H1 (cell line): Measurements from ENCODE around the gene LTB4R. TPM values are rescaled to one million over a fixed set of nuclear protein-coding genes. Genes with fewer than 3 reads are reported as not detected.

Experiments used
- ATF2 ChIP-seq: IDR thresholded peaks from 2 replicates; pipeline ENCODE4 v1.6.1; 2012; ENCODE audit warnings: low read length, inconsistent platforms
- polyA plus RNA-seq, 7 experiments: library from polyadenylated mRNA; depleted of rRNA in 3 of 7; stranded (reverse) in 5 of 7; unstranded in 2 of 7; fragments of >200 nt in 5 of 7; fragments of 200-250 nt in 2 of 7; gene quantifications; 1 replicate in 5 of 7; 2 replicates in 1 of 7; 4 replicates in 1 of 7; pipeline versions ENCODE4 v1.2.1 to v1.2.3, GENCODE V29; 2011 to 2013; ENCODE audit warnings: missing spikeins in 2 of 7, mixed read lengths in 2 of 7
- total RNA-seq: library from RNA; stranded (reverse); fragmentation: NEBNext Ultra II Directional; extraction: Animal tissue kit (Norgen Biotek cat#: 25700); gene quantifications from 2 replicates; pipeline ENCODE4 v1.2.1, GENCODE V29; 2021

LTB4R gene
- total and polyA plus RNA-seq, 2 of the 8 experiments (the other 6 are each of a cell fraction or from before 2014, with no cell fraction given), result 4.1 to 6.7 TPM

- no peak for TF ChIP-seq ATF2
Measured at GRCh38 chr14:24309538-24310264, 1.6 kb upstream of the LTB4R start, which contains the start of gene LTB4R2 (continued).
